Retinal pigment epithelial cell (primary cell): ENCODE measurements around the gene GFI1.

Experiments
- DNase-seq: peaks from one replicate; pipeline ENCODE4 v3.0.0-alpha.2; 2010; ENCODE audit warnings: low read depth
- H3K4me3 ChIP-seq: 2 replicates; pipeline ENCODE4 v1.5.1; 2011; ENCODE audit warnings: mild to moderate bottlenecking, low read length, control low read depth, moderate library complexity
- TF ChIP-seq, protein P1 (sequence below): conservative IDR thresholded peaks from 2 replicates; pipeline ENCODE4 v1.5.1; 2011; ENCODE audit warnings: low read depth, low read length, control low read depth, inconsistent platforms

GFI1 gene

DNA sequence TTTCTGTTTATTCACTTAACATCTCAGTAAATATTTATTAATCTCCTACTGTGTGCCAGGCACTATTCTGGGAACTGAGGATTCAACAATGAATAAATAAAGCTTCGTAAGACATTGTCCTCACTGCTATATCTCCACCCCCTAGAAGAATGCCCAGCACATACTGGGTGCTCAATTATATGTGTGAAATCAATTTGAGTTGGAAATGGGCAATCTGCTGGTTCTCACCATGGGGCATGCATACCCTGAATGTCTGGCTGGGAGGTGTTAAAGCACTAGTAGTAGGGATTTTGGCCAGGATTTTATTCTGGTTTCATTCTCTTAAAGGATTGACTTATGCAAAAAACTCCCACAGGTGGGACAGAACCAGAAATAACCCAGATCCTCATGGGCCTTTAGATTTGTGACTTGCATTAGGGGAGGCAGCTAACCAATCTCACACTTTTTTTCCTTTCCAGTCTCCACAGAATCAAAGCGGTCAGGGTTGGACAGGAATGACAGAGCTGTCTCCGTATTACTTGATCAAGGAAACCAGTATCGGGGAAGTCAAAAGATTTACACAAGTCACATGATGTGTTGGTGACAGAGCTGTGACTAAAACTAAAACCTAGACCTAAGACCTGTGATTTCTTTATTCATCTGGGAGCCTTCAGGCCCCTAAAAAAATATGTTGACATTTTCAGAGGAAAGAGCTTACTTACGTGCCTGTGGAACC is 12.8 kb downstream of the GFI1 start:
- H3K4me3 ChIP-seq = no peak overlapping the region
- no peak for DNase-seq
- TF ChIP-seq, protein P1, sequence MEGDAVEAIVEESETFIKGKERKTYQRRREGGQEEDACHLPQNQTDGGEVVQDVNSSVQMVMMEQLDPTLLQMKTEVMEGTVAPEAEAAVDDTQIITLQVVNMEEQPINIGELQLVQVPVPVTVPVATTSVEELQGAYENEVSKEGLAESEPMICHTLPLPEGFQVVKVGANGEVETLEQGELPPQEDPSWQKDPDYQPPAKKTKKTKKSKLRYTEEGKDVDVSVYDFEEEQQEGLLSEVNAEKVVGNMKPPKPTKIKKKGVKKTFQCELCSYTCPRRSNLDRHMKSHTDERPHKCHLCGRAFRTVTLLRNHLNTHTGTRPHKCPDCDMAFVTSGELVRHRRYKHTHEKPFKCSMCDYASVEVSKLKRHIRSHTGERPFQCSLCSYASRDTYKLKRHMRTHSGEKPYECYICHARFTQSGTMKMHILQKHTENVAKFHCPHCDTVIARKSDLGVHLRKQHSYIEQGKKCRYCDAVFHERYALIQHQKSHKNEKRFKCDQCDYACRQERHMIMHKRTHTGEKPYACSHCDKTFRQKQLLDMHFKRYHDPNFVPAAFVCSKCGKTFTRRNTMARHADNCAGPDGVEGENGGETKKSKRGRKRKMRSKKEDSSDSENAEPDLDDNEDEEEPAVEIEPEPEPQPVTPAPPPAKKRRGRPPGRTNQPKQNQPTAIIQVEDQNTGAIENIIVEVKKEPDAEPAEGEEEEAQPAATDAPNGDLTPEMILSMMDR = no peak

DNA sequence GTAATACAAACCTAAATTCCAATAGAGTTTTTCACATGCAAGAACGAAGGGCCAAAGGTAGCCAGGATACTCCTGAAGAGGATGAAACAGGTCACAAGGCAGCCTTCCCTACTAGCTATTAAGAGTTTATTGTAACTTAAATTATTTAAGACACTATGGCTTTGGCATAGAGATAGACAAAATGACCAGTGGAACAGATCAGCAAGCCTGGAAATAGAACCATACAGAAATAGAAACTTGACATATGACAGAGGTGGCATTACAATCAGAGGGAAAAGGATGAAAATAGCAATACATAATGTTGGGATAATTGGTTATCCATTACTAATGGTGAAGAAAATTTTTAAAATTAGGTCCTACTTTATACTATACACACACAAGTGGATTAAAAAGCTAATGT is 16.5 kb downstream of the GFI1 start:
- DNase-seq = no peak
- TF ChIP-seq, protein P1 = no peak
- no peak overlapping the region for H3K4me3 ChIP-seq

DNA sequence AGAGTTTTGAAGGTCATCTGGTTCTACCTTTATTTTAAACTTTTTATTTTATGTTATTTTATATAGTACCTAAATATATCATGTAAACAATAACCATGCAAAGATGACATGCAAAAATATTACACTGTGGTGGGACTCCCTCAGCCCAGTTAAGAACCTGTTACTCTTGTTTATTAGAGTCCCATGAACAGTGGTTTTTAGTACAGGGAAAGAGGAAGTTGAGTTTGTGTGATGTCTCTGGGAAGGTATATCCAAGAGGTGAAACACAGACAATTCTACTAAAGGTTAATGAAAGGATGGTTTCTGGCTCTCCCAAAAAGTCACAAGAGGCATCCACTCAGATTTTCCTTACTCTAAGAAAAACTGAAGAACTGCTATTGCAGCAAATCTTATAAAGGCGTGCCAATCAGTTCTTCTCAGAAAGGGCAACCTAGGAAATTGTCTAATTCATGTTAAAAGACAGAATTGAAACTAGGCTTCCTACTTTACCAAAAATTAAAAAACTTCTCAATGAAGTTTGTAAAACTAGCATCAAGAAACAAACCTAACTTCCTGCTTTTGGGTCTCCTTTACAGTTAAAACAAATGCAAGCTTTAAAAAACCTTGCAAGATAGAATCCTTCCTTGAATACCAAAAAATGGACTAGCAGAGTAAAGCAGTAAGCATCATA is 19.9 kb downstream of the GFI1 start:
- no peak for DNase-seq
- no peak overlapping the region for H3K4me3 ChIP-seq
- TF ChIP-seq, protein P1 = no peak

DNA sequence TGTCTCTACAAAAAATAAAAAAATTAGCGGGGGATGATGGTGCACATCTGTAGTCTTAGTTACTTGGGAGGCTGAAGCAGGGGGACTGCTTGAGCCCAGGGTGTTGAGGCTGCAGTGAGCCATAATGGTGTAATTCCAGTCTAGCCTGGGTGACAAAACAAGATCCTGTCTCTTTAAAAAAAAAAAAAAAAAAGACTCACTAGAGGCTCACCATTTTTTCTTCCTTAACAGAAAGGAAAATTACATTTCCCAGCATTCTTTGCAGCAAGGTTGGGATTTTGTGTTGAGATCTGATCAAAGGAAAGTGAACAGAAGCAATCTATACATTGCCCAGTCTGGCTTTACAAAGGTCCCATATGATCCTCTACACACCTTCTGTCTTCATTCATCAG is 21.5 kb downstream of the GFI1 start:
- no peak overlapping the region for H3K4me3 ChIP-seq
- TF ChIP-seq, protein P1 = no peak
- DNase-seq = no peak

DNA sequence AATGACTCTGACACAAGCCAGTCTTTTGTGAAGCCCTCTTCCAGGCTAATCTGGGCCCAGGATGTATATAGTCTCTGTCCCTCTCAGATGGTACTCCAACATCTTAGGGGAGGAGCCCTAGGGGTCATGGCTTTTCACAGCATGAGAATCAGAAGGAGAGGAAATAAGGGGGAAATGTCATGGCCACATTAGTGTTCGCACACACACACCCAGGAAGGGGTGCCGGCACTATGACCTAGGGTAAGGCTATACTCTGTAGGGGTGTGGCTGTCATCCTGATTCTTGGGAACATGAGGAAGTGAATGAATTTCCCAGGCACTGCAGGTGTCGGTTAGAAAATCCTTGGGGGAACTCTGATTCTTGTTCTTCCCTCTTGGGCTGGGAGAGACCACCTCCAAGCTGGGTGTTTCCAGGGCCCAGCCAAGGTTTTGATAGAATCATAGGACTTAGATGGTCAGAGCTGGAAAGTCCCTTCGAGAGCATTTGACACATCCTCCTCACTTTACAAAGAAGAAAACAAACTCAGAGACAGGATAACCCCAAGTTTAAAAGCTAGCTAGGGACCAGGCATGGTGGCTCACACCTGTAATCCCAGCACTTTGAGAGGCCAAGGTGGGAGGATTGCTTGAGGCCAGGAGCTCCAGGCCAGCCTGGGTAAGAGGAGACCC is 22.0 kb downstream of the GFI1 start:
- TF ChIP-seq, protein P1 = no peak
- no peak for DNase-seq
- H3K4me3 ChIP-seq = no peak overlapping the region

DNA sequence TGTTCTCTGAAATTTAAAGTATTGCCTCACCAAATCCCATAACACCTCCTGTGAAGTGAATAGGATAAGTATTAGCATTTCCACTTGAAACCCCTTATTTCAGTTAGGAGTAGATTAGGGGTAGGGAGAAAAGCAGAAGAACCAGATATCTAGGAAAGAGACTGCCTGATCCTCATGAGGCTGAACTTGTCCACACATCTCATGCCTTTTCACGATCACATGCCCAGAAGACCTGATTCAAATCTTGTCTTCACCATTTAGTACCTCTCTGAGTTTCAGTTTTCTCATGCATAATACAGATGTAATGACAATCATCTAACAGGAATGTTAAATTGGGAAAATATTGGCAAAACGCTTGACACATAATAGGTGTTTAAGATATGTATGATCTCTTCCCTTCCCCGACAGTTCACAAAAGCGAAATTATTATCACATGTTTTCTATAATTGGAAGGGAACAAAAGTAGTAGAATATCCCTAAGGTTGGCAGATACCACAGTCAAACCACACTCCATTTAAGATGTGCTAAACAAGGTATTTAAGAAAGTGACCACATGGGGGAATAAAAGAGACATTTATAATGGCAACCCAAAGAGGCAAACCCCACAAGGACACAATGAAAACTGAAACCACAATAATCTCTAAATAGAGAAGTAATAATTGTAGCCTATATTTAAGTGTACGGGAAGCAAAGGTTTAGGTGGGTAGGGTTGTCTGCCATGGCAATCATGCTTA is 25.2 kb downstream of the GFI1 start:
- DNase-seq = no peak
- TF ChIP-seq, protein P1 = no peak
- no peak overlapping the region for H3K4me3 ChIP-seq
